Liver (tissue), 9 donors: Measurements from ENCODE around the gene PDYN. TPM values are rescaled to one million over a fixed set of nuclear protein-coding genes. Genes with fewer than 3 reads are reported as not detected.

Experiments
- DNase-seq: peaks from one replicate; pipeline ENCODE4 v3.0.0-alpha.2; 2017; ENCODE audit warnings: low spot score
- H3K27ac ChIP-seq, 2 donors: one replicate each; pipeline ENCODE4 v1.7.0; 2013; ENCODE audit warnings: inconsistent platforms in 2 of 2, low read length in 2 of 2, control low read depth in 1 of 2, low read depth in 1 of 2, mild to moderate bottlenecking in 1 of 2
- H3K27me3 ChIP-seq, 4 donors: one replicate each; pipeline versions ENCODE4 v1.6.1 to v1.7.0; 2013; ENCODE audit warnings: low read length in 3 of 4, inconsistent platforms in 1 of 4, mild to moderate bottlenecking in 1 of 4, moderate library complexity in 1 of 4; ENCODE audit not compliant: control insufficient read depth in 4 of 4, insufficient read depth in 4 of 4
- H3K36me3 ChIP-seq, 4 donors: one replicate each; pipeline versions ENCODE4 v1.6.1 to v1.7.0; 2013; ENCODE audit warnings: low read length in 3 of 4, mild to moderate bottlenecking in 3 of 4, low read depth in 1 of 4, moderate library complexity in 1 of 4; ENCODE audit not compliant: control insufficient read depth in 4 of 4, insufficient read depth in 3 of 4
- H3K4me1 ChIP-seq, 4 donors: one replicate each; pipeline versions ENCODE4 v1.6.1 to v1.7.0; 2013; ENCODE audit warnings: low read length in 3 of 4, mild to moderate bottlenecking in 3 of 4, moderate library complexity in 1 of 4; ENCODE audit not compliant: control insufficient read depth in 4 of 4, insufficient read depth in 4 of 4
- H3K4me3 ChIP-seq, 3 donors: one replicate each; pipeline versions ENCODE4 v1.6.1 to v1.7.0; 2013; ENCODE audit warnings: low read length in 3 of 3, control low read depth in 1 of 3, low read depth in 1 of 3, mild to moderate bottlenecking in 1 of 3
- H3K9ac ChIP-seq, 2 donors: one replicate each; pipeline ENCODE4 v1.7.0; 2013; ENCODE audit warnings: low read length in 2 of 2, mild to moderate bottlenecking in 2 of 2, moderate library complexity in 2 of 2, control low read depth in 1 of 2, low read depth in 1 of 2
- H3K9me3 ChIP-seq, 4 donors: one replicate each; pipeline versions ENCODE4 v1.6.1 to v1.7.0; 2013; ENCODE audit warnings: low read length in 3 of 4; ENCODE audit not compliant: control insufficient read depth in 4 of 4
- EGR1 ChIP-seq, 2 donors: IDR thresholded peaks; 2 replicates each; pipeline ENCODE4 v1.6.1; 2016 to 2018; ENCODE audit warnings: antibody characterized with exemption in 2 of 2, low read depth in 2 of 2
- FOXA1 ChIP-seq: IDR thresholded peaks from 2 replicates; pipeline ENCODE4 v1.6.1; 2016; ENCODE audit warnings: antibody characterized with exemption
- FOXA2 ChIP-seq: IDR thresholded peaks from 2 replicates; pipeline ENCODE4 v1.6.1; 2016; ENCODE audit warnings: antibody characterized with exemption
- HNF4A ChIP-seq, 2 donors: conservative IDR thresholded peaks; 2 replicates each; pipeline ENCODE4 v1.6.1; 2016; ENCODE audit warnings: antibody characterized with exemption in 2 of 2, mild to moderate bottlenecking in 2 of 2
- HNF4G ChIP-seq: IDR thresholded peaks from 2 replicates; pipeline ENCODE4 v1.6.1; 2016; ENCODE audit warnings: antibody characterized with exemption
- JUND ChIP-seq, 2 donors: IDR thresholded peaks; 2 replicates each; pipeline ENCODE4 v1.6.1; 2016; ENCODE audit warnings: antibody characterized with exemption in 2 of 2
- NR2F2 ChIP-seq: IDR thresholded peaks from 2 replicates; pipeline ENCODE4 v1.6.1; 2016; ENCODE audit warnings: antibody characterized with exemption
- RAD21 ChIP-seq, 2 donors: IDR thresholded peaks; 2 replicates each; pipeline ENCODE4 v1.6.1; 2016; ENCODE audit warnings: antibody characterized with exemption in 2 of 2, mild to moderate bottlenecking in 2 of 2
- RXRA ChIP-seq, 2 donors: IDR thresholded peaks; 2 replicates each; pipeline ENCODE4 v1.6.1; 2017 to 2018; ENCODE audit warnings: antibody characterized with exemption in 2 of 2, mild to moderate bottlenecking in 1 of 2
- SP1 ChIP-seq: IDR thresholded peaks from 2 replicates; pipeline ENCODE4 v1.6.1; 2018; ENCODE audit warnings: antibody characterized with exemption, mild to moderate bottlenecking
- TAF1 ChIP-seq: conservative IDR thresholded peaks from 2 replicates; pipeline ENCODE4 v1.6.1; 2016; ENCODE audit warnings: antibody characterized with exemption, mild to moderate bottlenecking
- WGBS: extraction: QIAGEN DNeasy Blood & Tissue Kit; methylation state at CpG from one replicate; pipeline ENCODE4 v1.1.7; 2013; 5-methylcytosine and 5-hydroxymethylcytosine counted together
- polyA plus RNA-seq, 2 donors: library from polyadenylated mRNA; stranded (reverse) in 1 of 2; unstranded in 1 of 2; fragments of 200-250 nt in 1 of 2; fragments of >200 nt in 1 of 2; fragmentation: Nextera tagmentation in 1 of 2; extraction: Ambion mirVana in 1 of 2; gene quantifications; one replicate each; pipeline versions ENCODE4 v1.2.1 to v1.2.3, GENCODE V29; 2013 to 2015
- total RNA-seq, 2 donors: library from RNA; depleted of rRNA; stranded (reverse); fragments of >200 nt; gene quantifications; one replicate each; pipeline ENCODE4 v1.2.3, GENCODE V29; 2014
- TF ChIP-seq, protein P1 (sequence below): IDR thresholded peaks from 2 replicates; pipeline ENCODE4 v1.6.1; 2016; ENCODE audit warnings: antibody characterized with exemption
- TF ChIP-seq, protein P2 (sequence below): IDR thresholded peaks from 2 replicates; pipeline ENCODE4 v1.6.1; 2016; ENCODE audit warnings: antibody characterized with exemption, mild to moderate bottlenecking
- TF ChIP-seq, protein P3 (sequence below): IDR thresholded peaks from 2 replicates; pipeline ENCODE4 v1.6.1; 2016; ENCODE audit warnings: antibody characterized with exemption
- TF ChIP-seq, protein P4 (sequence below): fragments of 150-350 bp; IDR thresholded peaks from 2 replicates; pipeline ENCODE4 v1.5.1; 2017; ENCODE audit warnings: improper control_type of control experiment, low read depth, low read length; ENCODE audit not compliant: missing input control
- donor health status: healthy.
- donor health status: healthy.
- donor health status: healthy.
- donor health status: healthy.
- donor health status: healthy.

The PDYN gene
- total and polyA plus RNA-seq, 4 donors = not detected

DNA sequence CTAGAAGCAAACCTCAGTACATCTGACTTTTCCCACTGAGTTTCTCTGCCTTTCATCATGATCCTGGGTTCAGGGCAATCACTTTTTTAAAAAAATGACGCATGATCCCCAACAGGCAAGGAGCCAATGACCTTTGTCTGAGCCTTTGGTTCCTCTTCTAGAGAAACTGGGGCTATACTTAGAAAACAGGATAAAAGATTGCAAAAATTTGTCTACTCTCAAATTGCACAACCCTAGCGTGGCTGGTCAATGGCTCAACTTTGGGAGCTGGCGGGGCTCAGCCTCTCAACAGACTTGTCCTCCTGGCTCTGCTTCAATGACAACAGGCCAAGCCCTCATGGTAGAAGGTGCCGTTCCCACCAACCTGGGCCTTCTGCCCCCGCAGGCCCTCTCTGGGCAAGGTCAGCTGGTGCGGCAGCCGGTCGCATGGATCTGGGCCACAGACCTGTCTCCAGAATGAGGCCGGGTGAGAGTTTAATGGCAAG, 48.7 kb downstream of the PDYN start (continued):
- peak; percentile 95 to 96 for TF ChIP-seq HNF4A (conservative IDR thresholded peaks at IDR 0.05)

DNA sequence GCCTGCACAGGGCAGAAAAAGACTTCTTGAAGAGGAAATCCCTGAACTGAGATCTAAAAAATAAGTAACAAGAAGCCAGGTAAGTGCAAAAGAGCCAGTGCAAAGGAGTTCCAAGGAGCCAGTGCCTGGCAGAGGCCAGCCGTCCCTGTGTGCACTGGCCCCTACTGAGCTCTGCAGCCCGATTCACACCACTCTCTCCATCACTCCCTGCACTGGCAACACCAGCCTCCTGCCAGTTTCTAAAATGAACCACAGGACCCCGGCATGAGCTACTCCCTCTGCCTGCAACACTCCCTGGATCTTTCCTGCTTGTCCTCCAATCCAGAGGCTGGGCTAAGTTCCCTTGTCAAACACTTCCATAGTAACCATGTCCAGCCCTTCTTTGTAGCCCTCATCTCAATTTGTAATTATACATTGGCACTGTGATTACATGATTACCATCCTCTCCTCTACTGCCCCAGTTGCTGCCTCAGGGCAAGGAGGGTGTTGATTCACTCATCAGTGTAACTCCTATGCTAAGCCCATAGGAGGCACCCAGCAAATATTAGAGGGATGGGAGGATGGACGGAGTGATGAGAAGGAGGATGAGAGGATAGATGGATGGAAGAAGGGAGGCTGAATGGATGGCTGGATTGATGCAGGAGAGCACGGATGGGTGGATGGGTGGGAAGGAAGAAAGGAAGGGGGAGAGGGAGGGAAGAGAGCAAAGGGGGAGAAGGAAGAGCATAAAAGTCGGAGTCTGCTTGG, 49.3 kb downstream of the PDYN start:
- peak overlapping the region in 1 of 2 donors; percentile 11 for H3K9ac ChIP-seq
- H3K27ac ChIP-seq = peak overlapping the region; percentile 90 to 98
- H3K27me3 ChIP-seq = no peaks in the 10 kb centered on the region
- peaks cover 21 to 66% (median 60%) of the 10 kb centered on the region in 4 donors for H3K4me1 ChIP-seq
- no peak overlapping the region for H3K4me3 ChIP-seq
- no peaks in the 10 kb centered on the region for H3K9me3 ChIP-seq
- 64% methylated on average over 6 of the region's 6 CpGs for WGBS
- H3K36me3 ChIP-seq = no peaks in the 10 kb centered on the region
- TF ChIP-seq EGR1 (IDR thresholded peaks at IDR 0.05; ENCODE audit: low read depth in 2 of 2) (no peak), HNF4G (no peak), HNF4A (conservative IDR thresholded peaks at IDR 0.05) (no peak), FOXA1 (no peak), JUND (IDR thresholded peaks at IDR 0.05) (no peak), RAD21 (IDR thresholded peaks at IDR 0.05) (no peak), NR2F2 (no peak), TAF1 (no peak), SP1 (no peak), RXRA (IDR thresholded peaks at IDR 0.05) (no peak), FOXA2 (no peak)
- TF ChIP-seq, protein P1, sequence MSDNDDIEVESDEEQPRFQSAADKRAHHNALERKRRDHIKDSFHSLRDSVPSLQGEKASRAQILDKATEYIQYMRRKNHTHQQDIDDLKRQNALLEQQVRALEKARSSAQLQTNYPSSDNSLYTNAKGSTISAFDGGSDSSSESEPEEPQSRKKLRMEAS = no peak
- TF ChIP-seq, protein P2, sequence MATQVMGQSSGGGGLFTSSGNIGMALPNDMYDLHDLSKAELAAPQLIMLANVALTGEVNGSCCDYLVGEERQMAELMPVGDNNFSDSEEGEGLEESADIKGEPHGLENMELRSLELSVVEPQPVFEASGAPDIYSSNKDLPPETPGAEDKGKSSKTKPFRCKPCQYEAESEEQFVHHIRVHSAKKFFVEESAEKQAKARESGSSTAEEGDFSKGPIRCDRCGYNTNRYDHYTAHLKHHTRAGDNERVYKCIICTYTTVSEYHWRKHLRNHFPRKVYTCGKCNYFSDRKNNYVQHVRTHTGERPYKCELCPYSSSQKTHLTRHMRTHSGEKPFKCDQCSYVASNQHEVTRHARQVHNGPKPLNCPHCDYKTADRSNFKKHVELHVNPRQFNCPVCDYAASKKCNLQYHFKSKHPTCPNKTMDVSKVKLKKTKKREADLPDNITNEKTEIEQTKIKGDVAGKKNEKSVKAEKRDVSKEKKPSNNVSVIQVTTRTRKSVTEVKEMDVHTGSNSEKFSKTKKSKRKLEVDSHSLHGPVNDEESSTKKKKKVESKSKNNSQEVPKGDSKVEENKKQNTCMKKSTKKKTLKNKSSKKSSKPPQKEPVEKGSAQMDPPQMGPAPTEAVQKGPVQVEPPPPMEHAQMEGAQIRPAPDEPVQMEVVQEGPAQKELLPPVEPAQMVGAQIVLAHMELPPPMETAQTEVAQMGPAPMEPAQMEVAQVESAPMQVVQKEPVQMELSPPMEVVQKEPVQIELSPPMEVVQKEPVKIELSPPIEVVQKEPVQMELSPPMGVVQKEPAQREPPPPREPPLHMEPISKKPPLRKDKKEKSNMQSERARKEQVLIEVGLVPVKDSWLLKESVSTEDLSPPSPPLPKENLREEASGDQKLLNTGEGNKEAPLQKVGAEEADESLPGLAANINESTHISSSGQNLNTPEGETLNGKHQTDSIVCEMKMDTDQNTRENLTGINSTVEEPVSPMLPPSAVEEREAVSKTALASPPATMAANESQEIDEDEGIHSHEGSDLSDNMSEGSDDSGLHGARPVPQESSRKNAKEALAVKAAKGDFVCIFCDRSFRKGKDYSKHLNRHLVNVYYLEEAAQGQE = no peak
- TF ChIP-seq, protein P3, sequence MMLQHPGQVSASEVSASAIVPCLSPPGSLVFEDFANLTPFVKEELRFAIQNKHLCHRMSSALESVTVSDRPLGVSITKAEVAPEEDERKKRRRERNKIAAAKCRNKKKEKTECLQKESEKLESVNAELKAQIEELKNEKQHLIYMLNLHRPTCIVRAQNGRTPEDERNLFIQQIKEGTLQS = no peak
- TF ChIP-seq, protein P4, sequence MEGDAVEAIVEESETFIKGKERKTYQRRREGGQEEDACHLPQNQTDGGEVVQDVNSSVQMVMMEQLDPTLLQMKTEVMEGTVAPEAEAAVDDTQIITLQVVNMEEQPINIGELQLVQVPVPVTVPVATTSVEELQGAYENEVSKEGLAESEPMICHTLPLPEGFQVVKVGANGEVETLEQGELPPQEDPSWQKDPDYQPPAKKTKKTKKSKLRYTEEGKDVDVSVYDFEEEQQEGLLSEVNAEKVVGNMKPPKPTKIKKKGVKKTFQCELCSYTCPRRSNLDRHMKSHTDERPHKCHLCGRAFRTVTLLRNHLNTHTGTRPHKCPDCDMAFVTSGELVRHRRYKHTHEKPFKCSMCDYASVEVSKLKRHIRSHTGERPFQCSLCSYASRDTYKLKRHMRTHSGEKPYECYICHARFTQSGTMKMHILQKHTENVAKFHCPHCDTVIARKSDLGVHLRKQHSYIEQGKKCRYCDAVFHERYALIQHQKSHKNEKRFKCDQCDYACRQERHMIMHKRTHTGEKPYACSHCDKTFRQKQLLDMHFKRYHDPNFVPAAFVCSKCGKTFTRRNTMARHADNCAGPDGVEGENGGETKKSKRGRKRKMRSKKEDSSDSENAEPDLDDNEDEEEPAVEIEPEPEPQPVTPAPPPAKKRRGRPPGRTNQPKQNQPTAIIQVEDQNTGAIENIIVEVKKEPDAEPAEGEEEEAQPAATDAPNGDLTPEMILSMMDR = no peak
- no peak for DNase-seq
